GM20431 (cell line): ENCODE data around the gene CDKAL1.

Source experiments
- in situ Hi-C: fragments of 300-500 bp; cut with MseI, MboI; formaldehyde crosslinking; loops from one replicate; pipeline ENCODE4 v1.15.0; 2020; ENCODE audit warnings: low sequenced_read_pairs; ENCODE audit not compliant: unreplicated experiment

CDKAL1 gene

DNA sequence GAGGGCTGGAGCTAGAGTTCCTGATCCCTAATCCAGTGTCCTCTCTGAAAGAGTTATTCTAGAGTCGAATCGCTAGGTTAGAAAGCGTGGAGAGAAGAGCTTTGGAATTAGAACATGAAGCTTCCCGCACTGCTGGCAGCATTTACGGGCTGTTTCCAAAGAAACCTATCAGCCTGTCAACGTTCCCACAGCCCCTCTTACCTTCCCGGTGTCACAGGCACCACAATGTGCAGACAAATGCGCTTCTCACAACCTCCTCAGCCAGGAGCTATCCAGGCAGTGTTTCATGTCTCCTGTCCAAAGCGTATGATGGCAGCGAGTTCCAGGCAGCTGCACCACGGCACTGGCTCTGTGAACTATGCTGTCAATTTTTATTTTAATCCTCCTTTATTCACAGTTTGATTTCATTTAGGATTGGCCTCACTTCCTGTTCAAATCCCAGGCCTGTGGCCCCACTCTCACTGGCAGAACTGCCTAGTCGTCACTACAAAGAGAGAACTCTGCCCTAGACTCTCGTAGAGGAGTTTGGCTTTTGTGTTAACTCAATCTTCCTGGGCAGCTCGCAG, 736.5 kb downstream of the CDKAL1 start:
- in situ Hi-C loops: no loop called here

DNA sequence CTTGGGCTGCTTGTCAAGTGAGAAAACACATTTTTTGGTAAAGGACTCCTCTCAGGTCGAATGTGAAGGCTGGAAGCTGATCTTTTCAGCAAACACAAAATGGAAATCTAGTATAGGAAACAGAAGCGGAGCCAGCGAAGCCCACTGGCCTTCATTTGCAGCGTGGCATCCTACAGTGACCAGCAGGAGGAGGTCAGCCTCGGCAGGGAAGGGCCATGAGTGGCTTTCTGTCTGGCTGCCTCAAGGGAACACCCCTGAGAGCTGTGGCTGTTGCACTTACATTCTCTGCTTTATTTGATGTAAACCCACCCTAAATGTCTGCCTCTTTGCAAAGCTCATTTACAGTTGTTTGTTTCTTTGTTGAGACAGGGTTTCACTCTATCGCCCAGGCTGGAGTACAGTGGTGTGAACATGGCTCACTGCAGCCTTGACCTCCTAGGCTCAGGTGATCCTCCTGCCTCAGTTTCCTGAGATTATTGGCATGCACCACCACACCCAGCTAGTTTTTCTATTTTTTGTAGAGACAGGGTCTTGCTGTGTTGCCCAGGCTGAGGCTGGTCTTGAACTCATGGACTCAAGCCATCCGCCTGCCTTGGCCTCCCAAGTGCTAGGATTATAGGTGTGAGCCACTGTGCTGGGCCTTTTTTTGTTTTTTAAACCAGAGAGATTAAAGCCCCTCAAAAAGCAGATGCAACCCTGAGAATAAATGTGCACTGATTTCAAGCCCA, 737.3 kb downstream of the CDKAL1 start:
- in situ Hi-C loops: no loop called here

DNA sequence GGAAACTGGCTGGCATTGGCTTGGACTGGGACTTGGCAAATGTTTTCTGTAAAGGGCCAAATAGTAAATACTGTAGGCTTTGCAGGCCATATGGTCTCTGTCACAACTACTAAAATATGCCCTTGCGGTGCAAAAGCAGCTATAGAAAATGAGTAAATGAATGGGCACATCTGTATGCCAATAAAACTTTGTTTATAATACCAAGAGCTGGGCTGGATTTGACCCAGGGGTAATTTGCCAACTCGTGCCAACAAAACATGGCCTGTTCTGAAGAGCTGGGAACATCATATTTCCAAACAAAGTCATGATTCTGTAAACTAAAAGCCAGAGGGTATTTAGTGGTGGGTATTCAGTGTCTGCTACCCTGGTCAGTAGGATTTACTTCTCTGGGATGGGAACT, 739.2 kb downstream of the CDKAL1 start:
- in situ Hi-C loops: no loop called here

- in situ Hi-C loops: no loop called here
Observed at GRCh38 chr6:21274851-21275250, 740.6 kb downstream of the CDKAL1 start.

GRCh38 chr6:21277601-21278374, 743.5 kb downstream of the CDKAL1 start:
- in situ Hi-C loops: no loop called here

- in situ Hi-C loops: no loop called here
Observed at GRCh38 chr6:21278375-21278745, 744.1 kb downstream of the CDKAL1 start.

GRCh38 chr6:21279619-21280018, 745.4 kb downstream of the CDKAL1 start:
- in situ Hi-C loops: no loop called here

- in situ Hi-C loops: no loop called here
Observed at GRCh38 chr6:21281366-21281765, 747.1 kb downstream of the CDKAL1 start.
